HFF-Myc (cell line): ENCODE measurements around the gene GCNA.
"Not testable (repeated sequence)": the region's sequence is repeated elsewhere in the genome, so short reads cannot be mapped to it uniquely, and the experiment has no call there.

Experiments
- DNase-seq: peaks from one replicate; pipeline ENCODE4 v3.0.0-alpha.2; 2011; ENCODE audit warnings: low read depth; ENCODE audit errors: extremely low read depth
- H3K4me3 ChIP-seq: replicated peaks from 2 replicates; pipeline ENCODE4 v1.5.1; 2011; ENCODE audit warnings: low read depth, mild to moderate bottlenecking, control low read depth, low read length
- TF ChIP-seq, protein P1 (sequence below): IDR thresholded peaks from 2 replicates; pipeline ENCODE4 v1.5.1; 2012; ENCODE audit warnings: mild to moderate bottlenecking, low read depth, low read length, control low read depth; ENCODE audit errors: missing control alignments

Gene GCNA

GRCh38 chrX:71556036-71556435 is 22.2 kb upstream of the GCNA start:
- DNase-seq, result no peak
- no peak overlapping the region for H3K4me3 ChIP-seq
- TF ChIP-seq, protein P1, sequence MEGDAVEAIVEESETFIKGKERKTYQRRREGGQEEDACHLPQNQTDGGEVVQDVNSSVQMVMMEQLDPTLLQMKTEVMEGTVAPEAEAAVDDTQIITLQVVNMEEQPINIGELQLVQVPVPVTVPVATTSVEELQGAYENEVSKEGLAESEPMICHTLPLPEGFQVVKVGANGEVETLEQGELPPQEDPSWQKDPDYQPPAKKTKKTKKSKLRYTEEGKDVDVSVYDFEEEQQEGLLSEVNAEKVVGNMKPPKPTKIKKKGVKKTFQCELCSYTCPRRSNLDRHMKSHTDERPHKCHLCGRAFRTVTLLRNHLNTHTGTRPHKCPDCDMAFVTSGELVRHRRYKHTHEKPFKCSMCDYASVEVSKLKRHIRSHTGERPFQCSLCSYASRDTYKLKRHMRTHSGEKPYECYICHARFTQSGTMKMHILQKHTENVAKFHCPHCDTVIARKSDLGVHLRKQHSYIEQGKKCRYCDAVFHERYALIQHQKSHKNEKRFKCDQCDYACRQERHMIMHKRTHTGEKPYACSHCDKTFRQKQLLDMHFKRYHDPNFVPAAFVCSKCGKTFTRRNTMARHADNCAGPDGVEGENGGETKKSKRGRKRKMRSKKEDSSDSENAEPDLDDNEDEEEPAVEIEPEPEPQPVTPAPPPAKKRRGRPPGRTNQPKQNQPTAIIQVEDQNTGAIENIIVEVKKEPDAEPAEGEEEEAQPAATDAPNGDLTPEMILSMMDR, result no peak

- H3K4me3 ChIP-seq, result no peak overlapping the region
- no peak for DNase-seq
- TF ChIP-seq, protein P1, result no peak
These were observed 19.3 kb upstream of the GCNA start for GRCh38 chrX:71558920-71559319.

GRCh38 chrX:71559773-71560172 is 18.5 kb upstream of the GCNA start:
- not testable (repeated sequence) for H3K4me3 ChIP-seq, DNase-seq

DNA sequence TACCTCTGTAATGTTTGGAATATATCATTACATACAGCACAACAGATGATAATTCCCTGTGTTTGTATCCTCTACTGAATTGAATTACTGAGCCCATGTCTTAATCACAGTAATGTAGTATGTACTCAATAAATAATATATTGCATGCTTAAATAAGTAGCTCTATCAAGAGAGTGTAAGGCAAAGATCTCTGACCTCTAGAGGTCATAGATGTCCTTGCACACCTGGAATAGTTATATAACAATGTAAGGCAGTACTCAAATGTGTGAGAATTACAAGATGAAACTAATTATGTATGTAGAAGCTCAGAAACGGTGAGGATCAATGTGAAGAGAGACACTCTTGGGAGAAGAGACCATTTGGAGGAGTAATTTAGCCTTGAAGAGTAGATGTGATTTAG is 14.3 kb upstream of the GCNA start:
- TF ChIP-seq, protein P1, result no peak
- no peak for DNase-seq
- no peak overlapping the region for H3K4me3 ChIP-seq

DNA sequence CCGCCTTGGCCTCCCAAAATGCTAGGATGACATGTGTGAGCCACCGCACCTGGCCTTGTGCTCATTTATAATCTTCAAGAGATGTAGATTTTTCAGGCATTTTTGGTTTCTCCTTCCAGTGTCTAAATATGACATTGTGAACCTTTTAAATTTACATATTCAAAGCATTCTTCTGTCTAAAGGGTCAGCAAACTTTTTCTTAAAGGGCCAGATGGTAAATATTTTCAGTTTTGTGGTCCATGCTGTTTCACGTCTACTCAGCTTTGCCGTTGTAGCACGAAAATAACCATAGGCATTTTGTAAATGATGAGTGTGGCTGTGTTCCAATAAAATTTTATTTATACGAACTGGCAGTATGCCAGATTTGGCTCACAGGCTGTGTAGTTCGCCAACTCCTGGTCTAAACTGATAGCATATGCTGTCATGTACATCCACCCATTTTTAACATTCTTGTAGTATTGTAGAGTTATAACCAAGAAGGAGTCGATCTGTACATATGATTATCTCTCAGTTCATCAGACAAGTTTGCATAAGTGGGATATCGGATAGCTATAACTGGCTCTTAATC is 12.7 kb upstream of the GCNA start:
- no peak for DNase-seq
- no peak overlapping the region for H3K4me3 ChIP-seq
- TF ChIP-seq, protein P1, result no peak

DNA sequence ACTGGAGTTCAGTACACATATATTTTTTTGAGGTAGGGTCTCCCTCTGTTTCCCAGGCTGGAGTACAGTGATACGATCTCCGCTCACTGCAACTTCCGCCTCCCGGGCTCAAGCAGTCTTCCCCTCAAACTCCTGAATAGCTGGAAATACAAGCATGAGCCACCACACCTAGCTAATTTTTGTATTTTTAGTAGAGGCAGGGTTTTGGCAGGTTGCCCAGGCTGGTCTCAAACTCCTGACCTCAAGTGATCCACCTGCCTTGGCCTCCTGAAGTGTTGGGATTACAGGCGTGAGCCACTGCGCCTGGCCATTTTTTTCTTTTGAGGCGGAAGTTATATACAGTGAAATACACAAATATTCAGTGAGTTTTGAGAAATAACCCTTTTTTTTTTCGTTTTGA is 6.8 kb upstream of the GCNA start:
- H3K4me3 ChIP-seq, DNase-seq: not testable (repeated sequence)

DNA sequence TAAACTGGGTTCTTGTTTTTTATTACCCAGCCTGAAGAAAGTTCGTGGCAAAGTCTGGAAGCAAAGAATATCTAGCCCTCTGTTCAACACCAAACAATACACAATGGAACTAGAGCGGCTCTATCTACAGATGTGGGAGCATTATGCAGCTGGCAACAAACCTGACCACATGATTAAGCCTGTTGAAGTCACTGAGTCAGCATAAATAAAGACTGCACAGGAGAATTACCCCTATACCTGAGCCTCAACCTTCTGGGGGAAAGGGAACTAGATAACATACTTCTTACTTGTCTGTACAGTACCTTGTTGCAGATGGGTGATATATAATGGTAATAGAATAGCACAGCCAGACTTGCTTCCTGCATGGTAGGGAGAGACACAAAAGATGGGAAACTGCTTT is 4.6 kb upstream of the GCNA start:
- TF ChIP-seq, protein P1, result no peak
- no peak overlapping the region for H3K4me3 ChIP-seq

DNA sequence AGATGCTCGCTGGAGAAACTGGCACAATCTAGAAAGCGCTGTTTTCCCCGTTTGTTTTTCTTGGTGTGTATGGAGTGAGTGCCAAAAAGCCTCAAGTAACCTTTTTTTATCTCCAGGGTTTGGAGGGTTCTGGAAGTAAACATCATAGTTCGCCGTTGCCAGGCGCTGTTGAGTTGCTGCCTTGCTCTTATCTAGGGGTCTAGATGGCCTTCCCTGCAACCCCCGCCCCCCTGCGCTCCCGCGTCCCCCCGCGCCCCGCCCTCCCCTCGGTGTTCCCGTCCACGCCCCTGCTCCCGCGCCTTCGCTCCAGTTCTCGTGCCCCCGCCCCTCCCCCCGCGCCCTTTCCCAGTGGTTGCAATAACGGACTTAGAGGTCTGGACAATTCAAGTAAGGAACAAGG is 555 bp upstream of the GCNA start:
- no peak overlapping the region for H3K4me3 ChIP-seq
- TF ChIP-seq, protein P1, result no peak
- no peak for DNase-seq

More for the DNA sequence above, 4.6 kb upstream of the GCNA start:
- DNase-seq, result no peak
